ENCODE data around the gene STAC. TPM values are rescaled to one million over a fixed set of nuclear protein-coding genes. Genes with fewer than 3 reads are reported as not detected.

Gene STAC
- total RNA-seq, 1 donor from 2014 or later, result 0.30 TPM

- no peaks in the 10 kb centered on the region for H3K4me1 ChIP-seq
- H3K27me3 ChIP-seq (ENCODE audit: low read depth), result no peaks in the 10 kb centered on the region
- H3K36me3 ChIP-seq, result no peaks in the 10 kb centered on the region
- H3K4me3 ChIP-seq, result no peak overlapping the region
- H3K27ac ChIP-seq (replicated peaks), result no peak overlapping the region
- TF ChIP-seq CTCF (IDR thresholded peaks at IDR 0.05; ENCODE audit: borderline replicate concordance), result no peak
- intact Hi-C loops (cut with micrococcal nuclease), result no loop called here
- DNase-seq, result no peak
- peaks cover 5% of the 10 kb centered on the region for H3K9me3 ChIP-seq (replicated peaks)
Measured at GRCh38 chr3:36409862-36410261, 29.6 kb downstream of the STAC start.

- no peak for DNase-seq
- no peaks in the 10 kb centered on the region for H3K27me3 ChIP-seq (ENCODE audit: low read depth)
- no peaks in the 10 kb centered on the region for H3K4me1 ChIP-seq
- H3K4me3 ChIP-seq, result no peak overlapping the region
- H3K27ac ChIP-seq (replicated peaks), result no peak overlapping the region
- no peak for TF ChIP-seq CTCF (IDR thresholded peaks at IDR 0.05; ENCODE audit: borderline replicate concordance)
- H3K9me3 ChIP-seq (replicated peaks), result peaks cover 20% of the 10 kb centered on the region
- no peaks in the 10 kb centered on the region for H3K36me3 ChIP-seq
- intact Hi-C loops (cut with micrococcal nuclease), result no loop called here
Measured at GRCh38 chr3:36411587-36411986, 31.3 kb downstream of the STAC start.

- Histone ChIP-seq H3K9me3 (replicated peaks) (peaks cover 20% of the 10 kb centered on the region), H3K27me3 (ENCODE audit: low read depth) (no peaks in the 10 kb centered on the region), H3K4me3 (no peak overlapping the region), H3K27ac (replicated peaks) (no peak overlapping the region), H3K36me3 (no peaks in the 10 kb centered on the region), H3K4me1 (no peaks in the 10 kb centered on the region)
- no peak for TF ChIP-seq CTCF (IDR thresholded peaks at IDR 0.05; ENCODE audit: borderline replicate concordance)
- DNase-seq, result no peak
- intact Hi-C loops (cut with micrococcal nuclease), result no loop called here
Measured at GRCh38 chr3:36416599-36416998, 36.3 kb downstream of the STAC start.

GRCh38 chr3:36417237-36417636 is 36.9 kb downstream of the STAC start:
- Histone ChIP-seq H3K36me3 (no peaks in the 10 kb centered on the region), H3K9me3 (replicated peaks) (peaks cover 20% of the 10 kb centered on the region), H3K4me1 (no peaks in the 10 kb centered on the region), H3K27me3 (ENCODE audit: low read depth) (no peaks in the 10 kb centered on the region), H3K4me3 (no peak overlapping the region), H3K27ac (replicated peaks) (no peak overlapping the region)
- no peak for DNase-seq
- TF ChIP-seq CTCF (IDR thresholded peaks at IDR 0.05; ENCODE audit: borderline replicate concordance), result no peak
- intact Hi-C loops (cut with micrococcal nuclease), result no loop called here

- H3K27me3 ChIP-seq (ENCODE audit: low read depth), result no peaks in the 10 kb centered on the region
- H3K4me1 ChIP-seq, result no peaks in the 10 kb centered on the region
- no peak overlapping the region for H3K27ac ChIP-seq (replicated peaks)
- no peak for TF ChIP-seq CTCF (IDR thresholded peaks at IDR 0.05; ENCODE audit: borderline replicate concordance)
- H3K36me3 ChIP-seq, result no peaks in the 10 kb centered on the region
- intact Hi-C loops (cut with micrococcal nuclease), result no loop called here
- peaks cover 20% of the 10 kb centered on the region for H3K9me3 ChIP-seq (replicated peaks)
- no peak overlapping the region for H3K4me3 ChIP-seq
- no peak for DNase-seq
Measured at GRCh38 chr3:36418296-36418695, 38.0 kb downstream of the STAC start.

GRCh38 chr3:36428445-36428844 is 48.1 kb downstream of the STAC start:
- no peak for TF ChIP-seq CTCF (IDR thresholded peaks at IDR 0.05; ENCODE audit: borderline replicate concordance)
- Histone ChIP-seq H3K36me3 (no peaks in the 10 kb centered on the region), H3K9me3 (replicated peaks) (no peaks in the 10 kb centered on the region), H3K27ac (replicated peaks) (no peak overlapping the region), H3K4me3 (no peak overlapping the region), H3K27me3 (ENCODE audit: low read depth) (no peaks in the 10 kb centered on the region), H3K4me1 (no peaks in the 10 kb centered on the region)
- no peak for DNase-seq
- intact Hi-C loops (cut with micrococcal nuclease), result no loop called here
